ENCODE data around the gene SMTNL1. TPM values are rescaled to one million over a fixed set of nuclear protein-coding genes. Genes with fewer than 3 reads are reported as not detected.

Gene SMTNL1
- total and polyA plus RNA-seq, 9 of the 15 experiments (the other 6 are each of a cell fraction or from before 2014, with no cell fraction given) = not detected

- TF ChIP-seq TSHZ1 (CRISPR knock-in tag; IDR thresholded peaks at IDR 0.05) = no peak
Measured at GRCh38 chr11:57585301-57585700, 47.9 kb downstream of the SMTNL1 start (continued).

- intact Hi-C loops (cut with micrococcal nuclease) = no loop called here
- ATAC-seq (no peak), FAIRE-seq (no peak), DNase-seq (ENCODE audit: extremely low read depth in 1 of 4, low spot score in 3 of 4) (no peak)
- no peak overlapping the region for H3K4me3 ChIP-seq
- H3K27ac ChIP-seq (ENCODE audit: extremely low read depth, low read depth, low read length) = no peak overlapping the region
- in situ Hi-C loops (cut with MboI) = no loop called here
- no peaks in the 10 kb centered on the region for H3K79me2 ChIP-seq (ENCODE audit: control insufficient read depth, insufficient read depth, low read length)
- no peaks in the 10 kb centered on the region for H3K36me3 ChIP-seq (ENCODE audit: control insufficient read depth, insufficient read depth, low read length)
- peaks cover 5 to 19% of the 10 kb centered on the region in 2 experiments; a peak in 3 of 5 replicates for H3K27me3 ChIP-seq (ENCODE audit: control insufficient read depth in 2 of 2, insufficient read depth in 2 of 2, low read length in 2 of 2)
- no peak overlapping the region for H2AFZ ChIP-seq (ENCODE audit: low read depth, low read length)
- WGBS (ENCODE audit: insufficient coverage, low coverage, missing lambda C conversion rate) = no CpG with 5 or more reads among the region's 2 CpGs
- H3K9me1 ChIP-seq (ENCODE audit: control insufficient read depth, insufficient read depth, low read length) = no peaks in the 10 kb centered on the region
- POLR2A ChIA-PET = no interaction called here
- no peaks in the 10 kb centered on the region for H4K20me1 ChIP-seq (replicated peaks; ENCODE audit: control insufficient read depth, insufficient read depth, low read length)
- BruUV-seq (replicated peaks) = no TSS peak
- no peak overlapping the region for H3K4me2 ChIP-seq (ENCODE audit: insufficient read depth, low read length)
- no peaks in the 10 kb centered on the region for H3K9me3 ChIP-seq (replicated peaks; ENCODE audit: control insufficient read depth, insufficient read depth, low read depth, low read length)
- no peak overlapping the region for H3K9ac ChIP-seq (ENCODE audit: insufficient read depth in 1 of 2, low read depth in 2 of 2, low read length in 2 of 2)
- CTCF ChIA-PET (ENCODE audit: low intra/inter-chr PET ratio) = no interaction called here
- H3K4me1 ChIP-seq (replicated peaks in 1 of 2; ENCODE audit: control insufficient read depth in 2 of 2, insufficient read depth in 2 of 2, low read length in 2 of 2) = no peaks in the 10 kb centered on the region
- TF ChIP-seq SRSF7 (optimal IDR thresholded peaks at IDR 0.05; ENCODE audit: low read depth, low read length) (no peak), GATAD2A (IDR thresholded peaks at IDR 0.05) (no peak), NCOA4 (IDR thresholded peaks at IDR 0.05; ENCODE audit: partially characterized antibody) (no peak), C11orf30 (IDR thresholded peaks at IDR 0.05; ENCODE audit: low read depth) (no peak), BHLHE40 (IDR thresholded peaks at IDR 0.05; ENCODE audit: low read length) (no peak), CBX5 (IDR thresholded peaks at IDR 0.05; ENCODE audit: borderline replicate concordance, low read depth) (no peak), ZNF511 (CRISPR knock-in tag; IDR thresholded peaks at IDR 0.05) (no peak), PYGO2 (tag; IDR thresholded peaks at IDR 0.05) (no peak), SMAD4 (CRISPR knock-in tag; conservative IDR thresholded peaks at IDR 0.05) (no peak), HMGN3 (IDR thresholded peaks at IDR 0.05; ENCODE audit: borderline replicate concordance, extremely low read depth, insufficient read length, low read depth, low read length) (no peak), SREBF2 (CRISPR knock-in tag; IDR thresholded peaks at IDR 0.05) (no peak), NFIX (CRISPR knock-in tag; IDR thresholded peaks at IDR 0.05; ENCODE audit: low read depth) (no peak), ZBTB11 (CRISPR knock-in tag; IDR thresholded peaks at IDR 0.05) (no peak), SMARCA4 (IDR thresholded peaks at IDR 0.05) (no peak)
Measured at GRCh38 chr11:57586711-57587245, 49.4 kb downstream of the SMTNL1 start.

Measured in K562 (cell line).